ENCODE measurements around the gene ZNHIT2. TPM values are rescaled to one million over a fixed set of nuclear protein-coding genes. Genes with fewer than 3 reads are reported as not detected.

The ZNHIT2 gene
- total RNA-seq, 1 donor from 2014 or later = 7.5 TPM

GRCh38 chr11:65114538-65115171, 2.8 kb downstream of the ZNHIT2 start:
- Histone ChIP-seq H3K27ac (no peak overlapping the region), H3K36me3 (peaks cover 24% of the 10 kb centered on the region), H3K9me3 (no peaks in the 10 kb centered on the region), H3K4me1 (peaks cover 44% of the 10 kb centered on the region), H3K27me3 (no peaks in the 10 kb centered on the region), H3K4me3 (no peak overlapping the region)
- ATAC-seq (no peak), DNase-seq (no peak)
- intact Hi-C loops (cut with DNase I) = no loop called here
- no peak for TF ChIP-seq CTCF (IDR thresholded peaks at IDR 0.05)

GRCh38 chr11:65113839-65114238, 3.7 kb downstream of the ZNHIT2 start:
- Histone ChIP-seq H3K4me3 (no peak overlapping the region), H3K27ac (no peak overlapping the region), H3K4me1 (peaks cover 44% of the 10 kb centered on the region), H3K36me3 (peaks cover 24% of the 10 kb centered on the region), H3K9me3 (no peaks in the 10 kb centered on the region), H3K27me3 (no peaks in the 10 kb centered on the region)
- intact Hi-C loops (cut with DNase I) = no loop called here
- no peak for TF ChIP-seq CTCF (IDR thresholded peaks at IDR 0.05)
- DNase-seq = no peak
- no peak for ATAC-seq

GRCh38 chr11:65113361-65113756, 4.1 kb downstream of the ZNHIT2 start:
- Histone ChIP-seq H3K36me3 (peaks cover 22% of the 10 kb centered on the region), H3K4me3 (peak overlapping the region; percentile 61), H3K9me3 (no peaks in the 10 kb centered on the region), H3K27ac (no peak overlapping the region), H3K27me3 (no peaks in the 10 kb centered on the region), H3K4me1 (peaks cover 44% of the 10 kb centered on the region)
- no peak for TF ChIP-seq CTCF (IDR thresholded peaks at IDR 0.05)
- DNase-seq = no peak
- intact Hi-C loops (cut with DNase I) = no loop called here
- no peak for ATAC-seq

- DNase-seq (peak; percentile 89), ATAC-seq (peak; percentile 71)
- peak; percentile 88 for TF ChIP-seq CTCF (IDR thresholded peaks at IDR 0.05)
- intact Hi-C loops (cut with DNase I) = no loop called here
- Histone ChIP-seq H3K36me3 (peaks cover 24% of the 10 kb centered on the region), H3K4me1 (peaks cover 40% of the 10 kb centered on the region), H3K27ac (peak overlapping the region; percentile 58), H3K9me3 (no peaks in the 10 kb centered on the region), H3K4me3 (peak overlapping the region; percentile 61), H3K27me3 (no peaks in the 10 kb centered on the region)
Measured at GRCh38 chr11:65112546-65113360, 4.7 kb downstream of the ZNHIT2 start.

GRCh38 chr11:65111744-65112545, 5.6 kb downstream of the ZNHIT2 start, which contains the start of gene TM7SF2:
TM7SF2 (plus strand) TSS chr11:65111872; CDS start chr11:65112016, 144 bp downstream.
- peak; percentile 98 for DNase-seq
- no peak for TF ChIP-seq CTCF (IDR thresholded peaks at IDR 0.05)
- intact Hi-C loops (cut with DNase I) = no loop called here
- no peaks in the 10 kb centered on the region for H3K27me3 ChIP-seq
- H3K36me3 ChIP-seq = peaks cover 25% of the 10 kb centered on the region
- H3K27ac ChIP-seq = peak within 1 kb of the TSS; percentile 58
- H3K9me3 ChIP-seq = no peaks in the 10 kb centered on the region
- H3K4me3 ChIP-seq = peak within 1 kb of the TSS; percentile 61
- H3K4me1 ChIP-seq = peaks cover 39% of the 10 kb centered on the region
- peak; percentile 89 for ATAC-seq
